Fibroblast of gingiva (primary cell): ENCODE measurements around the gene TRIO.
A peak's percentile ranks its signal among the peaks of the same experiment; 100 is the strongest.

Source experiments
- DNase-seq: peaks from one replicate; pipeline ENCODE4 v3.0.0-alpha.2; 2011; ENCODE audit warnings: low read depth

TRIO gene

GRCh38 chr5:14123551-14123950, 19.6 kb upstream of the TRIO start:
- no peak for DNase-seq

- DNase-seq = no peak
These were observed 19.1 kb upstream of the TRIO start for GRCh38 chr5:14123974-14124482.

GRCh38 chr5:14125262-14125661, 17.9 kb upstream of the TRIO start:
- no peak for DNase-seq

- no peak for DNase-seq
These were observed 15.6 kb upstream of the TRIO start for GRCh38 chr5:14127587-14127986.

- no peak for DNase-seq
These were observed 15.1 kb upstream of the TRIO start for GRCh38 chr5:14128079-14128478.

- DNase-seq = no peak
These were observed 14.0 kb upstream of the TRIO start for GRCh38 chr5:14129123-14129522.

- no peak for DNase-seq
These were observed 11.2 kb upstream of the TRIO start for GRCh38 chr5:14131855-14132503.

GRCh38 chr5:14133394-14133793, 9.7 kb upstream of the TRIO start:
- no peak for DNase-seq

- DNase-seq = no peak
These were observed 9.1 kb upstream of the TRIO start for GRCh38 chr5:14134083-14134482.

GRCh38 chr5:14134771-14135170, 8.4 kb upstream of the TRIO start:
- DNase-seq = no peak

- DNase-seq = no peak
These were observed 7.5 kb upstream of the TRIO start for GRCh38 chr5:14135621-14136020.

GRCh38 chr5:14136228-14136627, 6.9 kb upstream of the TRIO start:
- peak; percentile 21 for DNase-seq

GRCh38 chr5:14138608-14139540, 4.3 kb upstream of the TRIO start:
- no peak for DNase-seq

GRCh38 chr5:14141764-14142163, 1.4 kb upstream of the TRIO start:
- no peak for DNase-seq

- peak; percentile 43 for DNase-seq
These were observed 828 bp upstream of the TRIO start for GRCh38 chr5:14142202-14142826.

GRCh38 chr5:14143546-14143840, 351 bp downstream of the TRIO start:
- no peak for DNase-seq

GRCh38 chr5:14143841-14144585, 871 bp downstream of the TRIO start:
- peak; percentile 48 for DNase-seq

GRCh38 chr5:14144586-14145434, 1.7 kb downstream of the TRIO start:
- DNase-seq = peak; percentile 60

GRCh38 chr5:14145435-14146334, 2.5 kb downstream of the TRIO start:
- DNase-seq = no peak

- no peak for DNase-seq
These were observed 3.6 kb downstream of the TRIO start for GRCh38 chr5:14146725-14147124.
